GM12874 (cell line): ENCODE results near the gene GDPD5.

Source experiments
- CTCF ChIP-seq: IDR thresholded peaks from 2 replicates; pipeline ENCODE4 v1.5.1; 2011; ENCODE audit warnings: low read depth, mild to moderate bottlenecking, control low read depth, low read length, moderate library complexity; ENCODE audit not compliant: insufficient read depth

The GDPD5 gene

GRCh38 chr11:75389276-75389605, 136.5 kb downstream of the GDPD5 start:
- TF ChIP-seq CTCF = no peak

- TF ChIP-seq CTCF = peak; percentile 71
These were observed 137.1 kb downstream of the GDPD5 start for GRCh38 chr11:75388386-75389275.

GRCh38 chr11:75387736-75388294, 137.9 kb downstream of the GDPD5 start:
- TF ChIP-seq CTCF = no peak

GRCh38 chr11:75386942-75387630, 138.7 kb downstream of the GDPD5 start:
- TF ChIP-seq CTCF = no peak
